Nephron (organoid): ENCODE data around the gene MYOCD.

Experiments
- H3K27ac Mint-ChIP-seq, 3 experiments: 2 replicates each; pipeline ENCODE4 v1.8.0; 2020; ENCODE audit warnings: mixed read lengths in 3 of 3, mild to moderate bottlenecking in 2 of 3, moderate library complexity in 1 of 3
- H3K27me3 Mint-ChIP-seq: 2 replicates; pipeline ENCODE4 v1.8.0; 2021; ENCODE audit warnings: low read depth, mild to moderate bottlenecking, moderate library complexity, mixed read lengths
- H3K36me3 Mint-ChIP-seq: 2 replicates; pipeline ENCODE4 v1.8.0; 2020; ENCODE audit warnings: low read depth, mixed read lengths
- H3K4me1 Mint-ChIP-seq: 2 replicates; pipeline ENCODE4 v1.8.0; 2020; ENCODE audit warnings: mixed read lengths
- H3K4me3 Mint-ChIP-seq, 3 experiments: 2 replicates each; pipeline ENCODE4 v1.8.0; 2020; ENCODE audit warnings: mild to moderate bottlenecking in 3 of 3, mixed read lengths in 3 of 3, moderate library complexity in 2 of 3
- H3K9me3 Mint-ChIP-seq: 2 replicates; pipeline ENCODE4 v1.8.0; 2020; ENCODE audit warnings: mixed read lengths
- TF ChIP-seq, protein P1 (sequence below), 3 experiments: fragments of 200-600 bp; sonication (generic); IDR thresholded peaks; one replicate each; pipeline ENCODE4 v1.5.0; 2021; ENCODE audit warnings: antibody characterized with exemption in 3 of 3; ENCODE audit not compliant: unreplicated experiment in 3 of 3

The MYOCD gene

DNA sequence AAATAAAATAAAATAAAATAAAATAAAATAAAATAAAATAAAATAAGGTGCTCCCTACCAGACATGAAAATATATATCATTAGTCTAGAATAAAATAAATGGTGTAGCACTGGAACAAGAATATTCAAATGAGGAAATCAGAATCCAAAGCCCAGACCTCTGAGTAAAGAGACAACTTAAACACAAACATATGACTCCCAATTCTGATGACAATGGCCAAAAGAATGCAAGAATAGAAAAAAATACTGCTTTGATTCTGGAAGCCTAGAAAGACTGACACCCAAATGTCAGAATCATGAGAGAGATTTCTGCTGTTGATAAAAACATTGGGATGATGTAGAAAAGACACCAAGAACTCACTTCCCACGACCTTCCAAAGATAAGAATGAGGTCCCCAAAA lies 27.9 kb downstream of the MYOCD start:
- Mint-ChIP-seq H3K36me3 (no peaks in the 10 kb centered on the region), H3K27me3 (peaks cover 4% of the 10 kb centered on the region), H3K27ac (no peak overlapping the region), H3K4me1 (no peaks in the 10 kb centered on the region), H3K9me3 (no peaks in the 10 kb centered on the region), H3K4me3 (no peak overlapping the region)
- TF ChIP-seq, protein P1, sequence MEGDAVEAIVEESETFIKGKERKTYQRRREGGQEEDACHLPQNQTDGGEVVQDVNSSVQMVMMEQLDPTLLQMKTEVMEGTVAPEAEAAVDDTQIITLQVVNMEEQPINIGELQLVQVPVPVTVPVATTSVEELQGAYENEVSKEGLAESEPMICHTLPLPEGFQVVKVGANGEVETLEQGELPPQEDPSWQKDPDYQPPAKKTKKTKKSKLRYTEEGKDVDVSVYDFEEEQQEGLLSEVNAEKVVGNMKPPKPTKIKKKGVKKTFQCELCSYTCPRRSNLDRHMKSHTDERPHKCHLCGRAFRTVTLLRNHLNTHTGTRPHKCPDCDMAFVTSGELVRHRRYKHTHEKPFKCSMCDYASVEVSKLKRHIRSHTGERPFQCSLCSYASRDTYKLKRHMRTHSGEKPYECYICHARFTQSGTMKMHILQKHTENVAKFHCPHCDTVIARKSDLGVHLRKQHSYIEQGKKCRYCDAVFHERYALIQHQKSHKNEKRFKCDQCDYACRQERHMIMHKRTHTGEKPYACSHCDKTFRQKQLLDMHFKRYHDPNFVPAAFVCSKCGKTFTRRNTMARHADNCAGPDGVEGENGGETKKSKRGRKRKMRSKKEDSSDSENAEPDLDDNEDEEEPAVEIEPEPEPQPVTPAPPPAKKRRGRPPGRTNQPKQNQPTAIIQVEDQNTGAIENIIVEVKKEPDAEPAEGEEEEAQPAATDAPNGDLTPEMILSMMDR (IDR thresholded peaks at IDR 0.05; ENCODE audit: unreplicated experiment in 3 of 3) = no peak

DNA sequence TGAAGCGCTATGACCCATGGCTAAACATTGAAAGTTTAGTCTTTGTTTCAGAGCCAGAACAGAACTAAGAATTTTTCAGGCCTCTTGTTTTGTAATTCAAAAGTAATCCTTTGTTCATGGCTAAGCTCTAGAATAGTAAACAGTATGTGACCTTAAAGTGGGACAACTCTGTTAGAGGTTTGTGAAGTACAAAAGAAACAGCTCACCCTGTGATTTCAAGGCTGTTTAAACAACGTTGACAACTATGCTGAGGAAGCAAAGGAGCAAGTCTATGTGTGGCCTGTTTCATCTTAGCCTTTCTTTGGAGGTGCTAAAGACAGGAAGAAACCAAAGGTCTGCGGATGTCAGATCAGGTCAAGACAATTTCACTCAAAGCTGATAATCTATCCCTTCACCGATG lies 40.4 kb downstream of the MYOCD start:
- Mint-ChIP-seq H3K9me3 (no peaks in the 10 kb centered on the region), H3K27ac (no peak overlapping the region), H3K4me3 (no peak overlapping the region), H3K36me3 (no peaks in the 10 kb centered on the region), H3K27me3 (no peaks in the 10 kb centered on the region), H3K4me1 (no peaks in the 10 kb centered on the region)
- TF ChIP-seq, protein P1 (IDR thresholded peaks at IDR 0.05; ENCODE audit: unreplicated experiment in 3 of 3) = no peak

DNA sequence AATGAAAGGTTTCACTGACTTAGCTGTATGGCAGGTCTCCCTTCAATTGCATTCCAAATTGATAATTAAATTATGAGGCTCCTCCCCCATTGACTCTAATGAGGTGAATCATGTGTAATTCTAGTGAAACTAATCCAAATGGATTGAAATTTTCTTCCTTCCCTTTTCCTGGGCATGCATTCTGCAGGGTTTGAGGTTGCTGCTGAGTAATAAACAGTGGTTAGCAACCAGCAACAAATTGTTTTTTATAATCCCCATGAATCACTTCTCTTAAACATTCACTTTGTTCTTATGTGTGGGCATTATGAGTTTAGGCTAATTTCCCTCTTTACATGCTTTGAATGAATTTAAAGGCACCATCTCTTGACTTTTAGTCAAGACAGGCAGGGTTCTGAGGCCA lies 43.4 kb downstream of the MYOCD start:
- H3K27ac Mint-ChIP-seq = no peak overlapping the region
- no peaks in the 10 kb centered on the region for H3K4me1 Mint-ChIP-seq
- H3K9me3 Mint-ChIP-seq = no peaks in the 10 kb centered on the region
- no peaks in the 10 kb centered on the region for H3K36me3 Mint-ChIP-seq
- peaks cover 3% of the 10 kb centered on the region for H3K27me3 Mint-ChIP-seq
- no peak overlapping the region for H3K4me3 Mint-ChIP-seq
- TF ChIP-seq, protein P1 (IDR thresholded peaks at IDR 0.05; ENCODE audit: unreplicated experiment in 3 of 3) = no peak

DNA sequence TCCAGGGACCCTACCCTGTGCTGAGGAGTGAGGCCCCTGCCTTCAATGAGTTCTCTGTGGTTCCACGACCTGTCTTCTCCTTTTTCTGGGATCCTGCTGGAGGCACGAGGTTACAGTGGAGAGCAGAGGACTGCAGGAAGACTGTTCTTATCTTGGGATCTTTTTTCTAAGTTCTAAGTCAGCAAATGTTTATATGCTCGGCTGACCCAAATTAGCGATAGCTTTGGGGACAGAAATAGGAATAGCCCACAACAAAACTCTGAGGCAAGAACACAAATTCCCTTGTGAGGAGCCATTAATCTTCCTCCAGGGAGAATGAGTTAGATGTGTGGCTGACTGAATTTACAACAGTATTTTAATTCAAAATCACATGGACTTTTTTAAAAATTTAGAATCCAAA lies 46.7 kb downstream of the MYOCD start:
- TF ChIP-seq, protein P1 (IDR thresholded peaks at IDR 0.05; ENCODE audit: unreplicated experiment in 3 of 3) = no peak
- H3K27me3 Mint-ChIP-seq = peaks cover 7% of the 10 kb centered on the region
- no peak overlapping the region for H3K27ac Mint-ChIP-seq
- no peaks in the 10 kb centered on the region for H3K36me3 Mint-ChIP-seq
- no peaks in the 10 kb centered on the region for H3K9me3 Mint-ChIP-seq
- H3K4me3 Mint-ChIP-seq = no peak overlapping the region
- H3K4me1 Mint-ChIP-seq = no peaks in the 10 kb centered on the region

DNA sequence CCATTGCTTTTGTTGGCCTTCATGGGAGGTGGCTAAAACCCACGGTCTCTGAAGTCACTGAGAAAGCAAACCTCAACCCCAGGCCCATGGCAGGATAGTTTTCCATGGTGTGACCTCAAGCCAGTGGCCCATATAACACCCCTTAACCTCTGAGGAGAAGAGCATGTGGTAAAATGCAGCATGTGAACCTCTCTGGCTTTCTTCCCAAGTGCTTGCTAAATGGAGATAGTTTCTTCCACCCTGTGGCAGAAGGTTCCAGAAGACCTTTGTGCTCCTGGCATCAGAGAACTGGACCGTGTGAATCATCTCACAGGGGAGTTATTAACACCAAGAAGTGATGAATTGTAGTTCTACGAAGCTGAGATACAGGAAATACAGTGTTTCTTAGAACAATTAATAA lies 47.3 kb downstream of the MYOCD start:
- no peak overlapping the region for H3K27ac Mint-ChIP-seq
- H3K4me3 Mint-ChIP-seq = no peak overlapping the region
- H3K9me3 Mint-ChIP-seq = no peaks in the 10 kb centered on the region
- H3K36me3 Mint-ChIP-seq = no peaks in the 10 kb centered on the region
- TF ChIP-seq, protein P1 (IDR thresholded peaks at IDR 0.05; ENCODE audit: unreplicated experiment in 3 of 3) = no peak
- no peaks in the 10 kb centered on the region for H3K4me1 Mint-ChIP-seq
- peaks cover 7% of the 10 kb centered on the region for H3K27me3 Mint-ChIP-seq

DNA sequence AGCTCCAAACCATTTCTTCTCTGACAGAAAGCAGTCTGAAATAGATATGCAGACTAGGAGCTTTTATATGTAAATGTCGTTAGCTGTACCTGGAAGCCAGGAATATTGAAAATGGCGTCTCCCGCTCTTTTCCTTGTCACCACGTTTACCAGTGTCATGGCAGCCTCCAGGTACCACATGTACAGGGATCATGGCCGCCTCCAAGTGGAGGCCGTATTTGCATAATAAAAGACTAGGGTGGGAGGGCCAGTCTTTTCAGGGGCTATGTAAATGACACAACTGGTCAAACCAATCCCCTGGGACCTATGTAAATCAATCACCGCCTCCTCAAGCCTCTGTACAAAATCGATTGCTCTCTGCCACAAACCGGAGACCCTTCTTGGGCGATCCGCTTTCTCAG lies 54.3 kb downstream of the MYOCD start:
- no peak overlapping the region for H3K27ac Mint-ChIP-seq
- H3K36me3 Mint-ChIP-seq = no peaks in the 10 kb centered on the region
- H3K9me3 Mint-ChIP-seq = no peaks in the 10 kb centered on the region
- H3K4me1 Mint-ChIP-seq = no peaks in the 10 kb centered on the region
- peaks cover 6% of the 10 kb centered on the region for H3K27me3 Mint-ChIP-seq
- no peak overlapping the region for H3K4me3 Mint-ChIP-seq
- TF ChIP-seq, protein P1 (IDR thresholded peaks at IDR 0.05; ENCODE audit: unreplicated experiment in 3 of 3) = no peak
